HepG2 (cell line): ENCODE data around the gene DTNB. TPM values are rescaled to one million over a fixed set of nuclear protein-coding genes. Genes with fewer than 3 reads are reported as not detected.

Source experiments
- ATAC-seq: fragments of 200-7000 bp; cut with Tn5 transposase; 3 replicates; pipeline ENCODE4 v1.9.1; 2020; ENCODE audit warnings: mild to moderate bottlenecking, moderate library complexity
- BruUV-seq: library from RNA; stranded (reverse); fragments of 400-500 nt; replicated peaks from 2 replicates; lab custom pipeline; 2021; lab: Mats Ljungman, UMichigan
- CTCF ChIA-PET: fragments of 300-600 bp; formaldehyde crosslinking; extraction: SDS; loops from one replicate; lab custom pipeline; 2021; ENCODE audit warnings: low total read pairs, inconsistent platforms, low intra/inter-chr PET ratio; lab: Yijun Ruan, JAX
- POLR2A ChIA-PET: fragments of 350-600 bp; sonication (Branson Sonifier 250); formaldehyde crosslinking; loops from one replicate; lab custom pipeline; 2020; ENCODE audit warnings: antibody characterized with exemption, inconsistent platforms; lab: Yijun Ruan, JAX
- DNase-seq: peaks from one replicate; pipeline ENCODE4 v3.0.0-alpha.2; 2015; ENCODE audit warnings: low spot score
- FAIRE-seq: peaks from 3 replicates; lab custom pipeline; 2011; peaks lifted over from hg19 to GRCh38; lab: Jason Lieb, UNC
- H2AFZ ChIP-seq: one replicate; pipeline ENCODE4 v1.6.1; 2011; ENCODE audit warnings: low read length, inconsistent platforms
- H3K27ac ChIP-seq: fragments of 300-600 bp; 3 replicates; pipeline ENCODE4 v1.8.0; 2011; ENCODE audit warnings: mixed run types, mild to moderate bottlenecking, mixed read lengths, low read length, inconsistent platforms; ENCODE audit not compliant: insufficient read depth; ENCODE audit errors: extremely low read length
- H3K27me3 ChIP-seq, 2 experiments: fragments of 200-600 bp in 1 of 2; 2 replicates in 1 of 2; 3 replicates in 1 of 2; pipeline versions ENCODE4 v1.6.0 to v1.8.0; 2011; ENCODE audit warnings: low read length in 2 of 2, mild to moderate bottlenecking in 2 of 2, moderate library complexity in 2 of 2, inconsistent platforms in 1 of 2; ENCODE audit not compliant: insufficient read depth in 2 of 2, control insufficient read depth in 1 of 2
- H3K36me3 ChIP-seq, 2 experiments: fragments of 200-600 bp in 1 of 2; replicated peaks in 1 of 2; 2 replicates in 1 of 2; 3 replicates in 1 of 2; pipeline versions ENCODE4 v1.5.1 to v1.8.0; 2011; ENCODE audit warnings: low read length in 2 of 2, inconsistent platforms in 1 of 2; ENCODE audit not compliant: insufficient read depth in 2 of 2, control insufficient read depth in 1 of 2
- H3K4me1 ChIP-seq: 2 replicates; pipeline ENCODE4 v1.5.1; 2012; ENCODE audit warnings: low read length, inconsistent platforms; ENCODE audit not compliant: insufficient read depth
- H3K4me2 ChIP-seq: 2 replicates; pipeline ENCODE4 v1.6.0; 2011; ENCODE audit warnings: low read depth, low read length, inconsistent platforms
- H3K4me3 ChIP-seq, 3 experiments: fragments of 200-600 bp in 1 of 3; sonication (generic), shearing (Covaris generic) in 1 of 3; replicated peaks in 1 of 3; 2 replicates each; pipeline ENCODE4 v1.5.1; 2011 to 2016; ENCODE audit warnings: low read length in 3 of 3, inconsistent platforms in 2 of 3, low read depth in 2 of 3, mild to moderate bottlenecking in 2 of 3, control low read depth in 1 of 3, mixed read lengths in 1 of 3; ENCODE audit not compliant: insufficient read depth in 1 of 3
- H3K79me2 ChIP-seq: one replicate; pipeline ENCODE4 v1.6.1; 2011; ENCODE audit warnings: low read length, inconsistent platforms; ENCODE audit not compliant: insufficient read depth
- H3K9ac ChIP-seq: 2 replicates; pipeline ENCODE4 v1.6.0; 2011; ENCODE audit warnings: mild to moderate bottlenecking, low read depth, low read length, inconsistent platforms; ENCODE audit not compliant: insufficient read depth
- H3K9me3 ChIP-seq: 2 replicates; pipeline ENCODE4 v1.5.1; 2012; ENCODE audit warnings: mild to moderate bottlenecking, low read length
- H4K20me1 ChIP-seq: 2 replicates; pipeline ENCODE4 v1.6.0; 2011; ENCODE audit warnings: inconsistent platforms, mild to moderate bottlenecking, low read length, moderate library complexity; ENCODE audit not compliant: insufficient read depth
- RARA ChIP-seq: IDR thresholded peaks from 2 replicates; pipeline ENCODE4 v1.6.1; 2016; ENCODE audit warnings: missing genetic modification reagents, missing compliant biosample characterization
- WGBS: methylation state at CpG from one replicate; pipeline ENCODE4 v1.1.6; 2017; ENCODE audit warnings: low lambda C conversion rate; 5-methylcytosine and 5-hydroxymethylcytosine counted together
- in situ Hi-C: cut with HindIII; loops from 2 replicates; pipeline ENCODE4 v1.10.0; 2017; ENCODE audit warnings: low pct_unique_long_range_greater_than_20kb; ENCODE audit not compliant: extremely low pct_ligation_motif_present
- intact Hi-C: fragments of 100-400 bp; cut with micrococcal nuclease; formaldehyde crosslinking; loops from one replicate; pipeline ENCODE4 v1.10.0; 2022; ENCODE audit not compliant: unreplicated experiment
- polyA plus RNA-seq, 8 experiments: library from polyadenylated mRNA; depleted of rRNA in 3 of 8; stranded (reverse) in 7 of 8; unstranded in 1 of 8; fragments of >200 nt; fragmentation: Illumina TruSeq in 4 of 8; extraction: Trizol in 4 of 8; gene quantifications; 2 replicates each; pipeline versions ENCODE4 v1.2.1 to v1.2.3, GENCODE V29; 2011 to 2016; ENCODE audit warnings: low read depth in 4 of 8, missing spikeins in 1 of 8, mixed read lengths in 1 of 8; ENCODE audit not compliant: insufficient read depth in 1 of 8
- total RNA-seq, 5 experiments: library from RNA; depleted of rRNA; stranded (reverse); fragments of >200 nt; fragmentation: Illumina TruSeq; extraction: Trizol; gene quantifications; 2 replicates each; pipeline ENCODE4 v1.2.3, GENCODE V29; 2016; ENCODE audit warnings: low read depth in 1 of 5
- TF ChIP-seq, protein P1 (sequence below): sonication (generic); formaldehyde crosslinking; IDR thresholded peaks from 2 replicates; pipeline ENCODE4 v1.5.0; 2020; ENCODE audit warnings: mild to moderate bottlenecking, missing genetic modification reagents, borderline replicate concordance
- TF ChIP-seq, protein P2 (sequence below): fragments of 450-650 bp; IDR thresholded peaks from 2 replicates; pipeline ENCODE4 v1.6.1; 2016

The DTNB gene
- total and polyA plus RNA-seq, 2 of the 13 experiments (the other 11 are each of a cell fraction or from before 2014, with no cell fraction given), result 14.4 to 23.9 TPM

DNA sequence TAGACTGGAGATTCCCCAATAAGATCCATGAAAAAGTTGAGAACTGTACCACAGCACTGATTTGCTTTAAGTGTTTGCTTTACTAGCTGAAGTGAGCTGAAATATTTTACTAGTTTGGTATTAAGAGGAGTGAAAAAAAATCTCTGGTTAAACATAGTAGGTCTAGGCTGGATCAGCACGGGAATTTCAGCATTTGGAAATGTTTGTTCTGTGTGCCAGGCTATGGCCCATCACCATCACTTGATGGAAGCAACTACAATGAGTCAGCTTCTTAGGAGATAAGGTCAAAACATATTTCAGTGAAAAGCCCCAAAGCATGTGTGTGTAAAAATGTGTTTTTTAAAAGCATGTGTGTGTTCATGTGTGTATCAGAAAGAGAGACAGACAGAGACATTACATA is 200.2 kb downstream of the DTNB start:
- no peak for TF ChIP-seq RARA (CRISPR knock-in tag)
- TF ChIP-seq, protein P1, sequence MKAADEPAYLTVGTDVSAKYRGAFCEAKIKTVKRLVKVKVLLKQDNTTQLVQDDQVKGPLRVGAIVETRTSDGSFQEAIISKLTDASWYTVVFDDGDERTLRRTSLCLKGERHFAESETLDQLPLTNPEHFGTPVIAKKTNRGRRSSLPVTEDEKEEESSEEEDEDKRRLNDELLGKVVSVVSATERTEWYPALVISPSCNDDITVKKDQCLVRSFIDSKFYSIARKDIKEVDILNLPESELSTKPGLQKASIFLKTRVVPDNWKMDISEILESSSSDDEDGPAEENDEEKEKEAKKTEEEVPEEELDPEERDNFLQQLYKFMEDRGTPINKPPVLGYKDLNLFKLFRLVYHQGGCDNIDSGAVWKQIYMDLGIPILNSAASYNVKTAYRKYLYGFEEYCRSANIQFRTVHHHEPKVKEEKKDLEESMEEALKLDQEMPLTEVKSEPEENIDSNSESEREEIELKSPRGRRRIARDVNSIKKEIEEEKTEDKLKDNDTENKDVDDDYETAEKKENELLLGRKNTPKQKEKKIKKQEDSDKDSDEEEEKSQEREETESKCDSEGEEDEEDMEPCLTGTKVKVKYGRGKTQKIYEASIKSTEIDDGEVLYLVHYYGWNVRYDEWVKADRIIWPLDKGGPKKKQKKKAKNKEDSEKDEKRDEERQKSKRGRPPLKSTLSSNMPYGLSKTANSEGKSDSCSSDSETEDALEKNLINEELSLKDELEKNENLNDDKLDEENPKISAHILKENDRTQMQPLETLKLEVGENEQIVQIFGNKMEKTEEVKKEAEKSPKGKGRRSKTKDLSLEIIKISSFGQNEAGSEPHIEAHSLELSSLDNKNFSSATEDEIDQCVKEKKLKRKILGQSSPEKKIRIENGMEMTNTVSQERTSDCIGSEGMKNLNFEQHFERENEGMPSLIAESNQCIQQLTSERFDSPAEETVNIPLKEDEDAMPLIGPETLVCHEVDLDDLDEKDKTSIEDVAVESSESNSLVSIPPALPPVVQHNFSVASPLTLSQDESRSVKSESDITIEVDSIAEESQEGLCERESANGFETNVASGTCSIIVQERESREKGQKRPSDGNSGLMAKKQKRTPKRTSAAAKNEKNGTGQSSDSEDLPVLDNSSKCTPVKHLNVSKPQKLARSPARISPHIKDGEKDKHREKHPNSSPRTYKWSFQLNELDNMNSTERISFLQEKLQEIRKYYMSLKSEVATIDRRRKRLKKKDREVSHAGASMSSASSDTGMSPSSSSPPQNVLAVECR (CRISPR knock-in tag), result no peak
- TF ChIP-seq, protein P2, sequence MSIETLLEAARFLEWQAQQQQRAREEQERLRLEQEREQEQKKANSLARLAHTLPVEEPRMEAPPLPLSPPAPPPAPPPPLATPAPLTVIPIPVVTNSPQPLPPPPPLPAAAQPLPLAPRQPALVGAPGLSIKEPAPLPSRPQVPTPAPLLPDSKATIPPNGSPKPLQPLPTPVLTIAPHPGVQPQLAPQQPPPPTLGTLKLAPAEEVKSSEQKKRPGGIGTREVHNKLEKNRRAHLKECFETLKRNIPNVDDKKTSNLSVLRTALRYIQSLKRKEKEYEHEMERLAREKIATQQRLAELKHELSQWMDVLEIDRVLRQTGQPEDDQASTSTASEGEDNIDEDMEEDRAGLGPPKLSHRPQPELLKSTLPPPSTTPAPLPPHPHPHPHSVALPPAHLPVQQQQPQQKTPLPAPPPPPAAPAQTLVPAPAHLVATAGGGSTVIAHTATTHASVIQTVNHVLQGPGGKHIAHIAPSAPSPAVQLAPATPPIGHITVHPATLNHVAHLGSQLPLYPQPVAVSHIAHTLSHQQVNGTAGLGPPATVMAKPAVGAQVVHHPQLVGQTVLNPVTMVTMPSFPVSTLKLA, result 0 out of 2 replicates have a peak, but pooled peaks have one; percentile 12
- ChIA-PET CTCF (no interaction called here), POLR2A (no interaction called here)
- H3K79me2 ChIP-seq, result no peaks in the 10 kb centered on the region
- no TSS peak for BruUV-seq
- H3K9me3 ChIP-seq, result no peaks in the 10 kb centered on the region
- no peak overlapping the region for H3K9ac ChIP-seq
- no peaks in the 10 kb centered on the region for H3K27me3 ChIP-seq
- no peak overlapping the region for H3K4me3 ChIP-seq
- FAIRE-seq (no peak), ATAC-seq (no peak), DNase-seq (no peak)
- no peak overlapping the region for H3K4me2 ChIP-seq
- H2AFZ ChIP-seq, result no peak overlapping the region
- no peaks in the 10 kb centered on the region for H3K4me1 ChIP-seq
- intact Hi-C loops (no loop called here), in situ Hi-C loops (no loop called here)
- WGBS, result 9% methylated on average over 1 of the region's 1 CpG
- no peak overlapping the region for H3K27ac ChIP-seq
- no peaks in the 10 kb centered on the region for H3K36me3 ChIP-seq
- H4K20me1 ChIP-seq, result no peaks in the 10 kb centered on the region
